ENCODE measurements around the gene MRPS34.

GRCh38 chr16:1768767-1769401 is 4.0 kb downstream of the MRPS34 start:
- TF ChIP-seq ZFX (IDR thresholded peaks at IDR 0.05) = no peak
- no peak for TF ChIP-seq CTCF (conservative IDR thresholded peaks at IDR 0.05)
